Activated CD8-positive, alpha-beta memory T cell treated with anti-CD3 and anti-CD28 coated beads, Interleukin-2, amount 10 ng/mL, durations not matched to agents 7 days and 5 days (primary cell): ENCODE results near the gene MAP3K5. TPM values are rescaled to one million over a fixed set of nuclear protein-coding genes. Genes with fewer than 3 reads are reported as not detected.
"Not testable (repeated sequence)": the region's sequence is repeated elsewhere in the genome, so short reads cannot be mapped to it uniquely, and the experiment has no call there.

Experiments used
- ATAC-seq: fragments of 150-1000 bp; cut with Tn5 transposase; one replicate; pipeline ENCODE4 v1.10.0; 2021; ENCODE audit warnings: moderate library complexity
- CTCF ChIA-PET: fragments of 350-600 bp; sonication (Branson Sonifier 250); formaldehyde crosslinking; loops from one replicate; lab custom pipeline; 2021; ENCODE audit warnings: antibody characterized with exemption; lab: Charles Lee
- DNase-seq: peaks from one replicate; pipeline ENCODE4 v3.0.0-alpha.2; 2020
- H3K27ac Mint-ChIP-seq: one replicate; pipeline ENCODE4 v1.8.0; 2021; ENCODE audit warnings: mild to moderate bottlenecking, mixed read lengths
- H3K27me3 Mint-ChIP-seq: one replicate; pipeline ENCODE4 v1.8.0; 2021; ENCODE audit warnings: mixed read lengths
- H3K36me3 Mint-ChIP-seq: one replicate; pipeline ENCODE4 v1.8.0; 2021; ENCODE audit warnings: mild to moderate bottlenecking, mixed read lengths
- H3K4me1 Mint-ChIP-seq: one replicate; pipeline ENCODE4 v1.8.0; 2021; ENCODE audit warnings: mixed read lengths
- H3K4me3 Mint-ChIP-seq: one replicate; pipeline ENCODE4 v1.8.0; 2021; ENCODE audit warnings: mild to moderate bottlenecking, moderate library complexity, mixed read lengths
- H3K9me3 Mint-ChIP-seq: one replicate; pipeline ENCODE4 v1.8.0; 2022; ENCODE audit warnings: low read depth, mixed read lengths
- total RNA-seq, 2 experiments: library from RNA; stranded (reverse); gene quantifications; one replicate each; pipeline ENCODE4 v1.2.3, GENCODE V29; 2021

Gene MAP3K5
- total RNA-seq, 2 experiments from 2014 or later = 18.3 to 21.7 TPM

- H3K4me1 Mint-ChIP-seq, ATAC-seq, DNase-seq, H3K4me3 Mint-ChIP-seq, H3K27ac Mint-ChIP-seq, H3K9me3 Mint-ChIP-seq, H3K27me3 Mint-ChIP-seq: not testable (repeated sequence)
- CTCF ChIA-PET = interaction anchor here (1.1 to 4.8 kb wide), 2 partner anchors 19 to 207 kb away, joined by 3 to 22 read pairs; partner anchors contain the start of gene MAP3K5
- H3K36me3 Mint-ChIP-seq = peaks cover 29% of the 10 kb centered on the region
Observed at GRCh38 chr6:136585523-136585922, 206.8 kb downstream of the MAP3K5 start.

GRCh38 chr6:136584290-136584689, 208.0 kb downstream of the MAP3K5 start:
- not testable (repeated sequence) for H3K27ac Mint-ChIP-seq, ATAC-seq, H3K9me3 Mint-ChIP-seq, H3K27me3 Mint-ChIP-seq, DNase-seq, H3K4me1 Mint-ChIP-seq, H3K4me3 Mint-ChIP-seq
- CTCF ChIA-PET = interaction anchor here (0.6 to 4.8 kb wide), 5 partner anchors 15 to 208 kb away, joined by 3 to 22 read pairs (median 3); partner anchors contain the start of gene MAP3K5
- H3K36me3 Mint-ChIP-seq = peaks cover 23% of the 10 kb centered on the region

DNA sequence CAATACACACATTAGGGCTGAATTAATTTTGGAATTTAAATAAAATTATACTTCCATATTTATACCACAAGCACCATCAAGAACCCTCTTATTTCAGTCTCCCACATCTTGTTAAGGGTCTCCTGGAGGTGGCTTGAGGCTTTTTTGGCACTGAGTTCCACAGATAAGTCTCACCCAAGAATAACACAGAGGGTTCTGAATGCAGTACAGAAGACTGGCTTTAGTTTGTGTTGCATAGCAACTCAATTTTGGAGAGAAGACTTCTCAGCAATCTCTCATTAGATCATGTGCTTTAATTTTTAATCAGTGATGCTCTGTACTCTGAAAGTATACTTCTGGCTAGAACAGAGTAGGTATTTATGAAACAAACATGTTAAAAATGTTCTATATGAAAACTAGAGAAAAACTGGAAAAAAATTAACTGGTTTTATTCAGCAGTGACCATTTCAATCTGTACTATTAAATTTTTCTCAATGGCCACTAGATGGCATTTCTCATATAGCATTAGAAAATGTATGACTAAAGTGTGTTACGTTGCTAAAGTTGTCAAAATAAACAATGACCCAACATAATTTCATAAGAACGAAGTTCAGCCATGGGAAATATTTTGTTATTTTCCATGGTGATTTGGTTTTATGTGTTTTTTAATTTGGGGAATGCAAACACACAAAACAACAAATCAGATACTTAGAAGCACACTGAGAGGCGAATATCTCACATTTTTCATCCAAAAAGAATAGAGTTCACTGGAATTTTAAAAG, 209.4 kb downstream of the MAP3K5 start:
- Mint-ChIP-seq H3K27me3 (no peaks in the 10 kb centered on the region), H3K36me3 (peaks cover 15% of the 10 kb centered on the region), H3K27ac (no peak overlapping the region), H3K4me3 (no peak overlapping the region), H3K4me1 (no peaks in the 10 kb centered on the region), H3K9me3 (no peaks in the 10 kb centered on the region)
- no peak for ATAC-seq
- CTCF ChIA-PET = interaction anchor here (0.9 to 4.8 kb wide), 5 partner anchors 16 to 209 kb away, joined by 3 to 22 read pairs (median 5); partner anchors contain the start of gene MAP3K5
- DNase-seq = no peak

DNA sequence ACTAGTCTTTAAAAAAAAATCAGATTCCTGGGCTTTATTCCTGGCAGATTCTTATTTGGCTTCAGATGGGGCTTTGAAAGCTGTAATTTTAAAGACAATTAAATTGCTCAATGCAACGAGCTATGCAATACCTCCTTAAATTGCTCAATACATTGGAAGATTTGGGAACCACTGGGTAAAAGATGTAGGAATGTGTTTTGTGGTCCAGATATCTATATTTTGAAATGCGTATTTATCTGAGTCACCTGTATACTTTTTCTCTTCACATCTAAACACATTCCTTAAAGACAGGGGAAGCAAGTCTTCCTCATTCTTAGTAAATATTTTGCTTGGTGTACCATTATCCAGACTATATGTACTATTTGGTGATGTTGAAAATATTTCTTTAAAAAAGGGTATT, 212.5 kb downstream of the MAP3K5 start:
- no peak for DNase-seq
- no peak overlapping the region for H3K4me3 Mint-ChIP-seq
- no peak for ATAC-seq
- H3K4me1 Mint-ChIP-seq = no peaks in the 10 kb centered on the region
- CTCF ChIA-PET = no interaction called here
- H3K9me3 Mint-ChIP-seq = no peaks in the 10 kb centered on the region
- H3K27me3 Mint-ChIP-seq = no peaks in the 10 kb centered on the region
- no peak overlapping the region for H3K27ac Mint-ChIP-seq
- peaks cover 18% of the 10 kb centered on the region for H3K36me3 Mint-ChIP-seq

- Mint-ChIP-seq H3K36me3 (peaks cover 33% of the 10 kb centered on the region), H3K27me3 (no peaks in the 10 kb centered on the region), H3K4me3 (no peak overlapping the region), H3K9me3 (peaks cover 3% of the 10 kb centered on the region), H3K4me1 (no peaks in the 10 kb centered on the region), H3K27ac (no peak overlapping the region)
- DNase-seq (no peak), ATAC-seq (no peak)
- CTCF ChIA-PET = no interaction called here
Observed at GRCh38 chr6:136576821-136577220, 215.5 kb downstream of the MAP3K5 start.

- Mint-ChIP-seq H3K4me3 (no peak overlapping the region), H3K27ac (no peak overlapping the region), H3K36me3 (peaks cover 51% of the 10 kb centered on the region), H3K27me3 (no peaks in the 10 kb centered on the region), H3K9me3 (peaks cover 13% of the 10 kb centered on the region), H3K4me1 (no peaks in the 10 kb centered on the region)
- CTCF ChIA-PET = no interaction called here
- DNase-seq (no peak), ATAC-seq (no peak)
Observed at GRCh38 chr6:136571496-136571895, 220.8 kb downstream of the MAP3K5 start.

GRCh38 chr6:136571065-136571464, 221.2 kb downstream of the MAP3K5 start:
- Mint-ChIP-seq H3K4me1 (no peaks in the 10 kb centered on the region), H3K27me3 (no peaks in the 10 kb centered on the region), H3K9me3 (peaks cover 13% of the 10 kb centered on the region), H3K36me3 (peaks cover 51% of the 10 kb centered on the region), H3K27ac (no peak overlapping the region), H3K4me3 (no peak overlapping the region)
- no peak for ATAC-seq
- CTCF ChIA-PET = no interaction called here
- DNase-seq = no peak

DNA sequence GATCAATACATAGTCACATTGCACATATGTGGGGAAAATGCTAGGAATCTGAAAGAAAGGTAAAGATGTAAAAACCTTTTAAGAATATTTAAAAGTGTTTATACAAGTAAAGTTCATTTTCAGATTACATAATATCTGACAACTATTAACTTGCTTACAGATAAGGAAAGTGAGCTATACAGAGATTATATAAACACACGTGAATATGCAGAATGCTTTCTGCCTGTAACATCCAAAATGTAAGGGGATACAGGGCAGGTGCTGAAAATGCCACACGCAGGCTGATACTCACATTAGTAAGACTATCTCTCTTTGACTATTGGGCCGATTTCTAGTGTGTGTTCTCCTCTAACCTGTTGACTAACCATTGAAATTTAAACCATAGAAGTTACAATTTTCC, 224.1 kb downstream of the MAP3K5 start:
- H3K4me1 Mint-ChIP-seq = peaks cover 12% of the 10 kb centered on the region
- no peak for DNase-seq
- H3K27ac Mint-ChIP-seq = no peak overlapping the region
- H3K36me3 Mint-ChIP-seq = peaks cover 40% of the 10 kb centered on the region
- H3K27me3 Mint-ChIP-seq = no peaks in the 10 kb centered on the region
- CTCF ChIA-PET = no interaction called here
- ATAC-seq = no peak
- H3K4me3 Mint-ChIP-seq = no peak overlapping the region
- H3K9me3 Mint-ChIP-seq = peaks cover 13% of the 10 kb centered on the region

- H3K36me3 Mint-ChIP-seq = peaks cover 36% of the 10 kb centered on the region
- no peaks in the 10 kb centered on the region for H3K27me3 Mint-ChIP-seq
- ATAC-seq (no peak), DNase-seq (no peak)
- H3K4me1 Mint-ChIP-seq = peaks cover 16% of the 10 kb centered on the region
- H3K9me3 Mint-ChIP-seq = peaks cover 11% of the 10 kb centered on the region
- CTCF ChIA-PET = interaction anchor here (0.9 kb wide), 1 partner anchor 11 kb away, joined by 3 read pairs; no protein-coding TSS in a partner anchor
- no peak overlapping the region for H3K4me3 Mint-ChIP-seq
- no peak overlapping the region for H3K27ac Mint-ChIP-seq
Observed at GRCh38 chr6:136567688-136568087, 224.6 kb downstream of the MAP3K5 start.

GRCh38 chr6:136566851-136567250, 225.4 kb downstream of the MAP3K5 start:
- H3K36me3 Mint-ChIP-seq = peaks cover 34% of the 10 kb centered on the region
- H3K9me3 Mint-ChIP-seq = peaks cover 11% of the 10 kb centered on the region
- no peak overlapping the region for H3K27ac Mint-ChIP-seq
- no peaks in the 10 kb centered on the region for H3K27me3 Mint-ChIP-seq
- H3K4me3 Mint-ChIP-seq = no peak overlapping the region
- CTCF ChIA-PET = interaction anchor here (0.8 to 1.1 kb wide), 3 partner anchors 10 to 41 kb away, joined by 3 read pairs; no protein-coding TSS in a partner anchor
- peaks cover 19% of the 10 kb centered on the region for H3K4me1 Mint-ChIP-seq
- DNase-seq (no peak), ATAC-seq (no peak)

- Mint-ChIP-seq H3K27me3 (no peaks in the 10 kb centered on the region), H3K36me3 (peaks cover 27% of the 10 kb centered on the region)
Observed at GRCh38 chr6:136566007-136566487, 226.2 kb downstream of the MAP3K5 start.

GRCh38 chr6:136564180-136564579, 228.1 kb downstream of the MAP3K5 start:
- CTCF ChIA-PET = interaction anchor here (7.6 kb wide), 1 partner anchor 13 kb away, joined by 35 read pairs; the partner anchor contains the start of gene MAP7
- Mint-ChIP-seq H3K36me3 (peaks cover 17% of the 10 kb centered on the region), H3K9me3 (no peaks in the 10 kb centered on the region), H3K27ac (peak overlapping the region; percentile 5), H3K4me1 (peaks cover 19% of the 10 kb centered on the region), H3K27me3 (no peaks in the 10 kb centered on the region), H3K4me3 (no peak overlapping the region)
- no peak for DNase-seq
- peak; percentile 20 for ATAC-seq

More at GRCh38 chr6:136566007-136566487, 226.2 kb downstream of the MAP3K5 start:
- DNase-seq (no peak), ATAC-seq (no peak)
- Mint-ChIP-seq H3K4me3 (no peak overlapping the region), H3K9me3 (peaks cover 5% of the 10 kb centered on the region), H3K4me1 (peaks cover 19% of the 10 kb centered on the region), H3K27ac (no peak overlapping the region)
- CTCF ChIA-PET = interaction anchor here (1.1 to 7.6 kb wide), 2 partner anchors 14 to 42 kb away, joined by 3 to 35 read pairs; partner anchors contain the start of gene MAP7

DNA sequence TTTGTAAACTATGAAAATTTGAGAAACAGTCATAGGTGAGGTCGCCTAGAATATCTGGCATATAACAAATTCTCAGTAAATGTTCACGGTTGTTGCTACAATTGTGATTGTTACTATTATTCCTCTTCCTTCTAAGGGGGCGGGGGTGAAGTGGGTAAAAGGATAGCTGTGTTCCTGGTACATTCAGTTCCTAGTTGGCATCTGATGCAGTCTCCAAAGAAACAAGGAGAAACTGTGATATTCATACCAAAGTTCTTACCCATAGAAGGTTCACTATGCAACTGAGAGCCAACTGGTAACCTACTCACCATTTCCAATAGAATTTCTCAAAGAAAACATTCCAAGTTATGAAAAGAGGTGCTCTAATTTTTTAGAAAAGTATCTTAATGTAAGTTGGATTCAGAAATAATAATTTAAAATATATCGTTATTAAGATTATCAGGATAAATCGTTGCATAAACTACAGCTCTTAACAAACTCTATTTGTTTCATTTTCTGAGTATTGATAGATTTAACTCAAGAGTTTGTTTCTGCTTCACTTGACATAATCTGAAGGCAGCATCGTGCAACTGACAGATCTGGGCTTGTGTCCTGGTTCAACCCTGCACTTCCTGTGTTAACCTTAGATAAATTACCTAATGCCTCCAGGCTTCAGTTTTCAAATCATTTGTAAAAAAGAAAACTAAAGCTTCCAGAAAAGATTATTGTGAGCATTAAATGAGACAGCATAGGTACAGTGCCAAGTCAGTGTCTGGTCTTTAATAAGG, 228.7 kb downstream of the MAP3K5 start:
- DNase-seq (no peak), ATAC-seq (peak; percentile 57)
- no peak overlapping the region for H3K4me3 Mint-ChIP-seq
- peak overlapping the region; percentile 5 for H3K27ac Mint-ChIP-seq
- no peaks in the 10 kb centered on the region for H3K27me3 Mint-ChIP-seq
- peaks cover 19% of the 10 kb centered on the region for H3K4me1 Mint-ChIP-seq
- CTCF ChIA-PET = interaction anchor here (1.5 to 7.6 kb wide), 2 partner anchors 12 to 229 kb away, joined by 6 to 35 read pairs; partner anchors contain the start of genes MAP3K5 and MAP7
- H3K36me3 Mint-ChIP-seq = peaks cover 17% of the 10 kb centered on the region
- no peaks in the 10 kb centered on the region for H3K9me3 Mint-ChIP-seq
